ENCODE measurements around the gene LRRC7. TPM values are rescaled to one million over a fixed set of nuclear protein-coding genes. Genes with fewer than 3 reads are reported as not detected.

The LRRC7 gene
- total RNA-seq, 6 experiments from 2014 or later: 0.09 to 0.33 (median 0.23) TPM

- H3K4me1 Mint-ChIP-seq (ENCODE audit: low read depth): no peaks in the 10 kb centered on the region
- no peaks in the 10 kb centered on the region for H3K36me3 Mint-ChIP-seq (ENCODE audit: low read depth)
- H3K4me3 Mint-ChIP-seq: no peak overlapping the region
- TF ChIP-seq CTCF (IDR thresholded peaks at IDR 0.05): no peak
- DNase-seq: no peak
- no peaks in the 10 kb centered on the region for H3K27me3 Mint-ChIP-seq (ENCODE audit: insufficient read depth)
- H3K27ac Mint-ChIP-seq: no peak overlapping the region
- H3K9me3 Mint-ChIP-seq: peaks cover 30% of the 10 kb centered on the region
Measured at GRCh38 chr1:69888657-69889056, 320.9 kb downstream of the LRRC7 start.

GRCh38 chr1:69898403-69898947 lies 330.8 kb downstream of the LRRC7 start:
- Mint-ChIP-seq H3K4me3 (no peak overlapping the region), H3K27me3 (ENCODE audit: insufficient read depth) (peaks cover 1% of the 10 kb centered on the region; the same call in 1 of the 2 replicates), H3K4me1 (ENCODE audit: low read depth) (no peaks in the 10 kb centered on the region), H3K9me3 (peaks cover 5% of the 10 kb centered on the region), H3K27ac (no peak overlapping the region), H3K36me3 (ENCODE audit: low read depth) (no peaks in the 10 kb centered on the region)
- DNase-seq: no peak
- no peak for TF ChIP-seq CTCF (IDR thresholded peaks at IDR 0.05)

GRCh38 chr1:69911301-69911801 lies 343.6 kb downstream of the LRRC7 start:
- Mint-ChIP-seq H3K36me3 (ENCODE audit: low read depth) (no peaks in the 10 kb centered on the region), H3K9me3 (peaks cover 18% of the 10 kb centered on the region), H3K27ac (no peak overlapping the region), H3K27me3 (ENCODE audit: insufficient read depth) (no peaks in the 10 kb centered on the region; the same call in 1 of the 2 replicates), H3K4me3 (no peak overlapping the region), H3K4me1 (ENCODE audit: low read depth) (peaks cover 7% of the 10 kb centered on the region; the same call in 1 of the 2 replicates)
- peak; percentile 79 for DNase-seq
- no peak for TF ChIP-seq CTCF (IDR thresholded peaks at IDR 0.05)

- Mint-ChIP-seq H3K4me3 (no peak overlapping the region), H3K27me3 (ENCODE audit: insufficient read depth) (no peaks in the 10 kb centered on the region; the same call in 1 of the 2 replicates), H3K9me3 (peaks cover 14% of the 10 kb centered on the region; the same call in 1 of the 2 replicates), H3K4me1 (ENCODE audit: low read depth) (peaks cover 7% of the 10 kb centered on the region; the same call in 1 of the 2 replicates), H3K36me3 (ENCODE audit: low read depth) (no peaks in the 10 kb centered on the region), H3K27ac (no peak overlapping the region)
- peak; percentile 57 for DNase-seq
- no peak for TF ChIP-seq CTCF (IDR thresholded peaks at IDR 0.05)
Measured at GRCh38 chr1:69913977-69914376, 346.3 kb downstream of the LRRC7 start.

- Mint-ChIP-seq H3K4me3 (no peak overlapping the region), H3K4me1 (ENCODE audit: low read depth) (peaks cover 7% of the 10 kb centered on the region; the same call in 1 of the 2 replicates), H3K36me3 (ENCODE audit: low read depth) (no peaks in the 10 kb centered on the region), H3K9me3 (peaks cover 6% of the 10 kb centered on the region; the same call in 1 of the 2 replicates), H3K27me3 (ENCODE audit: insufficient read depth) (no peaks in the 10 kb centered on the region; the same call in 1 of the 2 replicates), H3K27ac (no peak overlapping the region)
- TF ChIP-seq CTCF (IDR thresholded peaks at IDR 0.05): no peak
- no peak for DNase-seq
Measured at GRCh38 chr1:69914976-69915765, 347.4 kb downstream of the LRRC7 start.
